Transverse colon (tissue), 4 donors: Measurements from ENCODE around the gene MTHFR. TPM values are rescaled to one million over a fixed set of nuclear protein-coding genes. Genes with fewer than 3 reads are reported as not detected.

Experiments
- DNase-seq: peaks from one replicate; pipeline ENCODE4 v3.0.0-alpha.2; 2019
- H3K27ac ChIP-seq, 4 donors: fragments of 200-600 bp; sonication (generic); 2 replicates each; pipeline ENCODE4 v1.5.1; 2016 to 2018; ENCODE audit warnings: inconsistent platforms in 4 of 4
- H3K27me3 ChIP-seq: fragments of 200-600 bp; sonication (generic); 2 replicates; pipeline ENCODE4 v1.5.1; 2017; ENCODE audit warnings: inconsistent platforms
- H3K36me3 ChIP-seq, 4 donors: fragments of 200-600 bp; sonication (generic); 2 replicates each; pipeline ENCODE4 v1.5.1; 2017 to 2019; ENCODE audit warnings: inconsistent platforms in 4 of 4
- H3K4me1 ChIP-seq, 4 donors: fragments of 200-600 bp; sonication (generic); 2 replicates each; pipeline ENCODE4 v1.5.1; 2017 to 2020; ENCODE audit warnings: inconsistent platforms in 4 of 4
- H3K4me3 ChIP-seq, 4 donors: fragments of 200-600 bp; sonication (generic); 1 replicate in 1 of 4; 2 replicates in 3 of 4; pipeline versions ENCODE4 v1.5.1 to v1.6.1; 2017 to 2019; ENCODE audit warnings: inconsistent platforms in 4 of 4
- H3K9me3 ChIP-seq, 2 donors: fragments of 200-600 bp; sonication (generic); 2 replicates each; pipeline ENCODE4 v1.5.1; 2017 to 2019; ENCODE audit warnings: inconsistent platforms in 2 of 2
- EP300 ChIP-seq: sonication (generic); formaldehyde crosslinking; IDR thresholded peaks from one replicate; pipeline ENCODE4 v1.6.1; 2017; ENCODE audit warnings: antibody characterized with exemption, low read depth
- POLR2A ChIP-seq: fragments of 450-650 bp; IDR thresholded peaks from one replicate; pipeline ENCODE4 v1.6.1; 2016; ENCODE audit warnings: antibody characterized with exemption, mild to moderate bottlenecking, moderate library complexity
- POLR2AphosphoS5 ChIP-seq, 3 donors: sonication (generic); formaldehyde crosslinking; IDR thresholded peaks; one replicate each; pipeline ENCODE4 v1.6.1; 2016; ENCODE audit warnings: antibody characterized with exemption in 3 of 3
- WGBS, 2 donors: methylation state at CpG; one replicate each; pipeline ENCODE4 v1.1.5; 2018; ENCODE audit warnings: low coverage in 1 of 2; 5-methylcytosine and 5-hydroxymethylcytosine counted together
- in situ Hi-C, 4 donors: fragments of 200-750 bp; cut with MboI; loops; one replicate each; pipeline versions ENCODE4 v1.15.0 to v1.15.1; 2017; ENCODE audit warnings: low sequenced_read_pairs in 3 of 4, low pct_ligation_motif_present in 1 of 4, low pct_unique_long_range_greater_than_20kb in 1 of 4
- intact Hi-C: fragments of 100-400 bp; cut with DNase I; formaldehyde crosslinking; loops from one replicate; pipeline ENCODE4 v1.15.1; 2023; ENCODE audit warnings: low total_unique reads
- total RNA-seq, 4 donors: library from RNA; depleted of rRNA; stranded (reverse); fragments of >200 nt; gene quantifications; one replicate each; pipeline ENCODE4 v1.1.0, GENCODE V29; 2016
- TF ChIP-seq, protein P1 (sequence below), 5 experiments: fragments of 200-600 bp in 3 of 5; fragments of 450-650 bp in 2 of 5; sonication (generic) in 3 of 5; IDR thresholded peaks; 1 replicate in 2 of 5; 2 replicates in 3 of 5; pipeline ENCODE4 v1.5.1; 2016 to 2017; ENCODE audit warnings: antibody characterized with exemption in 5 of 5, inconsistent platforms in 3 of 5, mild to moderate bottlenecking in 2 of 5, moderate library complexity in 1 of 5

Gene MTHFR
- total RNA-seq, 4 donors from 2014 or later = 42.8 to 141 (median 48.3) TPM

DNA sequence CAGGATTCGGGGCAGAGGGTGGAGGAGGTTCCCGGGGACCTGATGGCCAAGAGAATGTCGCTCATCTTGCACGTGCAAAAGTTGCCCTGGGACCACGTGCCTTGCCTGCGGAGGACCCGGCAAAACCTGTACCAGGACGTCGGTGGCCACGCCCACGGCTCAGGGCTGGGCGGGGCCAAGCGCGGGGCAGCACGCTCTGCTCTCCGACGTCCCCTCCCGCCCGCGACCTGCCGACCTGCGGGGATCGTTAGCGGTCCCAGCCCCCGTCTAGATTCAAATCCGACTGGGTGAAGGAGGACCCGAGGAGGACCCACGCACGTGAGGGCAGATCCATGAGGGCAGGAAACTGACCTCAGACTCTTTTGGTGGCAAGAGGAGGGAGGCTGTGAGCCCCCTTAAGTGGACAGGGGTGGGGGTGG is 43.8 kb downstream of the MTHFR start, which contains the start of gene C1orf167:
C1orf167 (plus strand) TSS at position 206 of the 419 bp plus-strand sequence. CDS start 2,208 bp downstream, outside the sequence.
- in situ Hi-C loops (no loop called here), intact Hi-C loops (no loop called here)
- Histone ChIP-seq H3K9me3 (no peaks in the 10 kb centered on the region), H3K4me1 (peaks cover 0 to 5% (median 0%) of the 10 kb centered on the region in 4 donors), H3K4me3 (no peak within 1 kb of the TSS), H3K27ac (no peak within 1 kb of the TSS), H3K36me3 (no peaks in the 10 kb centered on the region), H3K27me3 (peaks cover 31% of the 10 kb centered on the region)
- no peak for DNase-seq
- TF ChIP-seq POLR2A (no peak), EP300 (no peak), POLR2AphosphoS5 (IDR thresholded peaks at IDR 0.05) (no peak)
- TF ChIP-seq, protein P1, sequence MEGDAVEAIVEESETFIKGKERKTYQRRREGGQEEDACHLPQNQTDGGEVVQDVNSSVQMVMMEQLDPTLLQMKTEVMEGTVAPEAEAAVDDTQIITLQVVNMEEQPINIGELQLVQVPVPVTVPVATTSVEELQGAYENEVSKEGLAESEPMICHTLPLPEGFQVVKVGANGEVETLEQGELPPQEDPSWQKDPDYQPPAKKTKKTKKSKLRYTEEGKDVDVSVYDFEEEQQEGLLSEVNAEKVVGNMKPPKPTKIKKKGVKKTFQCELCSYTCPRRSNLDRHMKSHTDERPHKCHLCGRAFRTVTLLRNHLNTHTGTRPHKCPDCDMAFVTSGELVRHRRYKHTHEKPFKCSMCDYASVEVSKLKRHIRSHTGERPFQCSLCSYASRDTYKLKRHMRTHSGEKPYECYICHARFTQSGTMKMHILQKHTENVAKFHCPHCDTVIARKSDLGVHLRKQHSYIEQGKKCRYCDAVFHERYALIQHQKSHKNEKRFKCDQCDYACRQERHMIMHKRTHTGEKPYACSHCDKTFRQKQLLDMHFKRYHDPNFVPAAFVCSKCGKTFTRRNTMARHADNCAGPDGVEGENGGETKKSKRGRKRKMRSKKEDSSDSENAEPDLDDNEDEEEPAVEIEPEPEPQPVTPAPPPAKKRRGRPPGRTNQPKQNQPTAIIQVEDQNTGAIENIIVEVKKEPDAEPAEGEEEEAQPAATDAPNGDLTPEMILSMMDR (IDR thresholded peaks at IDR 0.05) = no peak
- 8% methylated on average over 29 of the region's 29 CpGs; no CpG with 5 or more reads in 1 of the 2 donors for WGBS, 2 donors

DNA sequence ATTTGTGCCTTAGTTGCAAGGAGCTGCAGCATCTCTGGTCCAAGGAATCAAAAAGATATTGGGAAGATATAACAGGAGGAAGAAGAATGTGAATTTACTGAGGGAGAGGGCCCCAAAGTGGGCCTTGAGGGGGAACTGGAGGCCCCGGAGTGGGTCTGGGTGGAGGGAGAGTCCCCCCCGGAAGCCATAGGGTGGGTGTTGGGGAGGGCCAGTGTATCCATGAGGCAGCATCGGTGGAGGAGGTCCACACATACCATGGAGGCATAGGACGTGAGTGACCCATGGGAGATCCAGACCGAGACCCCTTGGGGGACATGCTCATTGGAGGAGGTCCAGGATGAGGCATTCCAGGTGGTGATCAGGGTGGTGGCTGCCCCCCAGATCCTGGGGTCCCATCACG is 44.5 kb downstream of the MTHFR start:
- intact Hi-C loops = no loop called here
- H3K36me3 ChIP-seq = no peaks in the 10 kb centered on the region
- peaks cover 31% of the 10 kb centered on the region for H3K27me3 ChIP-seq

DNA sequence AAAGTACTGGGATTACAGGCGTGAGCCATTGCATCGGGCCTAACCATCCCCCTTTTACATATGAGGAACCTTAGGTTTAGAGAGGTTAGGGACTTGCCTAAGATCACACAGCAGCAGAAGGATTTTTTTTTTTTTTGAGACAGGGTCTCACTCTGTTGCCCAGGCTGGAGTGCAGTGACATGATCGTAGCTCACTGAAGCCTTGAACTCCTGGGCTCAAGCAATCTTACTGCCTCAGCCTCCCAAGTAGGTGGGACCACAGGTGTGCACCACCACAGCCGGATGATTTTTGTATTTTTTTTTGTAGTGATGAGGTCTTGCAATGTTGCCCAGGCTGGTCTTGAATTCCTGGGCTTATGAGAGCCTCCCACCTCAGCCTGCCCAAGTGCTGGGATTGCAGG is 46.0 kb downstream of the MTHFR start:
- Histone ChIP-seq H3K4me3 (no peak overlapping the region), H3K9me3 (no peaks in the 10 kb centered on the region), H3K36me3 (no peaks in the 10 kb centered on the region), H3K27ac (no peak overlapping the region), H3K4me1 (peaks cover 0 to 5% (median 0%) of the 10 kb centered on the region in 4 donors), H3K27me3 (peaks cover 29% of the 10 kb centered on the region)
- TF ChIP-seq POLR2AphosphoS5 (IDR thresholded peaks at IDR 0.05) = no peak
- TF ChIP-seq EP300 = no peak
- TF ChIP-seq POLR2A = no peak
- TF ChIP-seq, protein P1 (IDR thresholded peaks at IDR 0.05) = no peak
- in situ Hi-C loops (no loop called here), intact Hi-C loops (no loop called here)
- WGBS, 2 donors = 81 to 88% methylated on average over 2 to 4 of the region's 4 CpGs
- DNase-seq = no peak

More for the DNA sequence above, 44.5 kb downstream of the MTHFR start:
- WGBS, 2 donors = 80 to 84% methylated on average over 1 to 6 of the region's 6 CpGs
- no peak for DNase-seq
- H3K9me3 ChIP-seq = no peaks in the 10 kb centered on the region
- no peak overlapping the region for H3K27ac ChIP-seq
- H3K4me3 ChIP-seq = no peak overlapping the region
- in situ Hi-C loops = no loop called here
- H3K4me1 ChIP-seq = peaks cover 0 to 5% (median 0%) of the 10 kb centered on the region in 4 donors
- no peak for TF ChIP-seq POLR2A
- TF ChIP-seq, protein P1 (IDR thresholded peaks at IDR 0.05) = no peak
- TF ChIP-seq POLR2AphosphoS5 (IDR thresholded peaks at IDR 0.05) = no peak
- no peak for TF ChIP-seq EP300

DNA sequence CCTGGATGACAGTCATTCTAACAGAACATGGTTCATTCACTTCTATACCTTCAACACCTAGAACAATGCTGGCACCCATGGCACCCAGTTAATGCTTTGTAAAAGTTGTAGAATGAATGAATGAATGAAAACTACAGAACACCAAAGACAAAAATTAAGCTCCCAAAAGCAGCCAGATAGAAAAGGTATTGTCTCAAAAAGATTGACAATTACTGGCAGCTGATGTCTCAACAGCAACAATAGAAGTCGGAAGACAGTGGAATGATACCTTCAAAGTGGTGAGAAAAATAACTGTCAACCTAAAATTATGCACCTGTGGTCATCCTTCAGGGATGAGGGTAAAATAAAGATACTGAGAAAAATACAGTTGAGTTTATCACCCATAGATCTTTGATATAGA is 48.7 kb downstream of the MTHFR start:
- no peak overlapping the region for H3K27ac ChIP-seq
- peaks cover 0 to 3% (median 0%) of the 10 kb centered on the region in 4 donors for H3K4me1 ChIP-seq
- H3K36me3 ChIP-seq = no peaks in the 10 kb centered on the region
- TF ChIP-seq, protein P1 (IDR thresholded peaks at IDR 0.05) = no peak
- TF ChIP-seq POLR2AphosphoS5 (IDR thresholded peaks at IDR 0.05) (no peak), EP300 (no peak), POLR2A (no peak)
- peaks cover 20% of the 10 kb centered on the region for H3K27me3 ChIP-seq
- intact Hi-C loops = no loop called here
- H3K4me3 ChIP-seq = no peak overlapping the region
- 92 to 94% methylated on average over 1 of the region's 1 CpG for WGBS, 2 donors
- in situ Hi-C loops = no loop called here
- H3K9me3 ChIP-seq = no peaks in the 10 kb centered on the region
- DNase-seq = no peak
